Chondrocyte (in vitro differentiated cells): Measurements from ENCODE around the gene DEFB129. TPM values are rescaled to one million over a fixed set of nuclear protein-coding genes. Genes with fewer than 3 reads are reported as not detected.

Experiments used
- DNase-seq: peaks from one replicate; pipeline ENCODE4 v3.0.0; 2021; ENCODE audit warnings: mixed read lengths, low spot score
- H3K27ac Mint-ChIP-seq: one replicate; pipeline ENCODE4 v1.8.0; 2021; ENCODE audit warnings: mild to moderate bottlenecking, moderate library complexity, mixed read lengths; ENCODE audit not compliant: unreplicated experiment
- H3K27me3 Mint-ChIP-seq: 2 replicates; pipeline ENCODE4 v1.8.0; 2021; ENCODE audit warnings: low read depth, mixed read lengths
- H3K36me3 Mint-ChIP-seq: 2 replicates; pipeline ENCODE4 v1.8.0; 2021; ENCODE audit warnings: low read depth, mixed read lengths
- H3K4me1 Mint-ChIP-seq: 2 replicates; pipeline ENCODE4 v1.8.0; 2021; ENCODE audit warnings: low read depth, mild to moderate bottlenecking, mixed read lengths
- H3K4me3 Mint-ChIP-seq: one replicate; pipeline ENCODE4 v1.8.0; 2021; ENCODE audit warnings: mild to moderate bottlenecking, moderate library complexity, mixed read lengths; ENCODE audit not compliant: unreplicated experiment
- H3K9me3 Mint-ChIP-seq: 2 replicates; pipeline ENCODE4 v1.8.0; 2021; ENCODE audit warnings: low read depth, mixed read lengths
- CTCF ChIP-seq: fragments of 200-600 bp; sonication (generic); IDR thresholded peaks from 2 replicates; pipeline ENCODE4 v1.5.0; 2021; ENCODE audit warnings: antibody characterized with exemption, mild to moderate bottlenecking, moderate library complexity
- total RNA-seq: library from RNA; stranded (reverse); gene quantifications from 3 replicates; pipeline ENCODE4 v1.2.1, GENCODE V29; 2021

Gene DEFB129
- total RNA-seq, 1 donor from 2014 or later: not detected

DNA sequence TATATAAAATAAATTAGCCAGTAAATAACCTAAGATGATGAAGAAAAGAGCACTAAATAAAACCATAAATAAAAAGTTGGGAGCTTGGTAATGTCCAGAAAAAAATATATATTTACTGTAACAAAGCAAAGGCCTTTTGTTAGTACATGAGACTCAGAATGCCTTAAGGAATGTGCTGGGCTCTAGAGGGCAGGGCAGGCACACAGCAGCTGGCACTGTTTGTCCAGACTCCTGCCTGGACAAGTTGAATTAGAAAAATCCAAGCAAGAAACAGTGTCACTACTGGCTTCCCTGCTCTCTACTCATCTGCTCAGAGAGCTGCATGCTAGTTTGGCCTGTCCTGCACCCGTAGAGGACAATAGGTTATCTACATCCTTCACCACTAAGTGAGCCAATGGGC is 8.8 kb downstream of the DEFB129 start:
- H3K4me1 Mint-ChIP-seq: no peaks in the 10 kb centered on the region
- H3K9me3 Mint-ChIP-seq: peaks cover 3% of the 10 kb centered on the region
- H3K27me3 Mint-ChIP-seq: peaks cover 24% of the 10 kb centered on the region

DNA sequence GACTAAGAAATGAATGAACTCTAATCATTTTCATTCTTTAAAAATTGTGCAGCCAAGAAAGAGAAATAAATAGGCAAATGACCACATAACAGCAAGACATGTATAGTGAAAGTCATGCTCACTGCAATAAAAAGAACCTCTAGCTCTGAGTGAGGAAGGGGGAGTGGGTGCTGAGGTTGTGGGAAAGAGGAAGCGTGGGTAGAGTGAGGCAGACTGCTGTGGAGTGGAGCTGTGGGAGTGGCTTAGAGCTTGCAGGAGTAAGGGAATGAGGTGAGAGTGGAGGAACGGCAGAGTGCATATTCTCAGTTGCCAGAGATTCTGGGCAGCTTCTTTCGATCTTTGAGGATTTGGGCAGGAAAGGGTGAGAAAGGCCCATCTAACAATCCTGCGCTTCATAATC is 10.4 kb downstream of the DEFB129 start:
- Mint-ChIP-seq H3K27me3 (peaks cover 32% of the 10 kb centered on the region), H3K27ac (no peak overlapping the region)

More for the DNA sequence above, 8.8 kb downstream of the DEFB129 start:
- Mint-ChIP-seq H3K27ac (no peak overlapping the region), H3K4me3 (no peak overlapping the region), H3K36me3 (no peaks in the 10 kb centered on the region)
- peak; percentile 70 for TF ChIP-seq CTCF
- no peak for DNase-seq

DNA sequence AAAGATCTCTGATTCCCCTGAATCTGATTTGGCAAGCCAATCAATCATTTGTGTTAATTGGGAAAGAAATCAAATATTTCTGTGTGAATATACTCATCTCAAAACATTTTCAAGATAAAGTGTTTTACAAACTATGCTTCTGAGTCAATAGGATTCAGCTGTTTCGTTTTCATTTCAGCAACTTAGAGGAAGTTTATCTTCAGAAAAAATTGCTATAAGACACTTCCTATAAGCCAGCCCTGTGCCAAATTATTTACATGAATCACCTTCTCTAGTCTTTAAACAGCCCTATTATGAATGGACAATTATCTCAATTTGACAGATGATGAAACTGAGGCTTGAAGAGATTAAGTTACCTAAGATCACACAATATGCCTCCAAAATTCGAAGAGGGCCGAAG is 10.9 kb downstream of the DEFB129 start:
- no peak for DNase-seq
- no peak for TF ChIP-seq CTCF
- H3K9me3 Mint-ChIP-seq: no peaks in the 10 kb centered on the region
- peaks cover 35% of the 10 kb centered on the region for H3K27me3 Mint-ChIP-seq
- no peaks in the 10 kb centered on the region for H3K4me1 Mint-ChIP-seq
- H3K36me3 Mint-ChIP-seq: no peaks in the 10 kb centered on the region
- H3K4me3 Mint-ChIP-seq: no peak overlapping the region
- no peak overlapping the region for H3K27ac Mint-ChIP-seq

More for the DNA sequence above, 10.4 kb downstream of the DEFB129 start:
- H3K9me3 Mint-ChIP-seq: no peaks in the 10 kb centered on the region
- no peak for TF ChIP-seq CTCF
- DNase-seq: no peak
- H3K4me3 Mint-ChIP-seq: no peak overlapping the region
- no peaks in the 10 kb centered on the region for H3K4me1 Mint-ChIP-seq
- no peaks in the 10 kb centered on the region for H3K36me3 Mint-ChIP-seq

GRCh38 chr20:242905-243304 is 15.8 kb downstream of the DEFB129 start:
- no peak overlapping the region for H3K4me3 Mint-ChIP-seq
- peaks cover 44% of the 10 kb centered on the region for H3K27me3 Mint-ChIP-seq
- TF ChIP-seq CTCF: no peak
- no peaks in the 10 kb centered on the region for H3K4me1 Mint-ChIP-seq
- no peaks in the 10 kb centered on the region for H3K36me3 Mint-ChIP-seq
- H3K9me3 Mint-ChIP-seq: peaks cover 7% of the 10 kb centered on the region
- H3K27ac Mint-ChIP-seq: no peak overlapping the region
- DNase-seq: no peak

- Mint-ChIP-seq H3K27ac (no peak overlapping the region), H3K27me3 (peaks cover 21% of the 10 kb centered on the region), H3K4me1 (no peaks in the 10 kb centered on the region), H3K4me3 (no peak overlapping the region), H3K9me3 (peaks cover 10% of the 10 kb centered on the region), H3K36me3 (no peaks in the 10 kb centered on the region)
- no peak for DNase-seq
- no peak for TF ChIP-seq CTCF
These were observed 24.3 kb downstream of the DEFB129 start for GRCh38 chr20:251354-251753.
